HepG2 (cell line): ENCODE measurements around the gene PFN2. TPM values are rescaled to one million over a fixed set of nuclear protein-coding genes. Genes with fewer than 3 reads are reported as not detected.

Experiments used
- ADNP ChIP-seq: sonication (generic); formaldehyde crosslinking; IDR thresholded peaks from 2 replicates; pipeline ENCODE4 v1.4.0; 2020; ENCODE audit warnings: missing genetic modification reagents
- AKAP8 ChIP-seq: sonication (generic); formaldehyde crosslinking; IDR thresholded peaks from 2 replicates; pipeline ENCODE4 v1.5.1; 2020; ENCODE audit warnings: mild to moderate bottlenecking, missing genetic modification reagents
- ARNT2 ChIP-seq: sonication (generic); formaldehyde crosslinking; IDR thresholded peaks from 2 replicates; pipeline ENCODE4 v1.8.0; 2022; ENCODE audit warnings: mild to moderate bottlenecking, low read depth, missing genetic modification reagents, moderate library complexity
- FOSL2 ChIP-seq: sonication (generic); formaldehyde crosslinking; IDR thresholded peaks from 2 replicates; pipeline ENCODE4 v1.4.0; 2020; ENCODE audit warnings: missing genetic modification reagents
- GATAD1 ChIP-seq: IDR thresholded peaks from 2 replicates; pipeline ENCODE4 v1.6.1; 2016; ENCODE audit warnings: missing genetic modification reagents, missing compliant biosample characterization
- HNF1B ChIP-seq: sonication (generic); formaldehyde crosslinking; IDR thresholded peaks from 2 replicates; pipeline ENCODE4 v1.5.1; 2020; ENCODE audit warnings: mild to moderate bottlenecking, moderate library complexity, missing genetic modification reagents
- HNRNPL ChIP-seq: fragments of 200-400 bp; formaldehyde crosslinking; IDR thresholded peaks from 2 replicates; pipeline ENCODE4 v1.6.1; 2017; ENCODE audit warnings: mild to moderate bottlenecking, low read depth, low read length
- KMT2B ChIP-seq: IDR thresholded peaks from 2 replicates; pipeline ENCODE4 v1.6.1; 2016; ENCODE audit warnings: missing genetic modification reagents, missing compliant biosample characterization
- NFE2L2 ChIP-seq: fragments of 150-350 bp; IDR thresholded peaks from 2 replicates; pipeline ENCODE4 v1.6.1; 2014; ENCODE audit warnings: low read length
- PITX1 ChIP-seq: sonication (generic); formaldehyde crosslinking; IDR thresholded peaks from 2 replicates; pipeline ENCODE4 v1.5.1; 2020; ENCODE audit warnings: mild to moderate bottlenecking, missing genetic modification reagents
- RFXANK ChIP-seq: IDR thresholded peaks from 2 replicates; pipeline ENCODE4 v1.6.1; 2016
- SIN3A ChIP-seq: IDR thresholded peaks from 2 replicates; pipeline ENCODE4 v1.6.1; 2011; ENCODE audit warnings: low read depth, mild to moderate bottlenecking, control low read depth, low read length, borderline replicate concordance
- SMAD9 ChIP-seq: sonication (generic); formaldehyde crosslinking; IDR thresholded peaks from 2 replicates; pipeline ENCODE4 v1.5.1; 2020; ENCODE audit warnings: mild to moderate bottlenecking, missing genetic modification reagents
- SMARCC2 ChIP-seq: fragments of 450-650 bp; IDR thresholded peaks from 2 replicates; pipeline ENCODE4 v1.6.1; 2017; ENCODE audit warnings: antibody characterized with exemption, mild to moderate bottlenecking
- SP4 ChIP-seq: sonication (generic); formaldehyde crosslinking; IDR thresholded peaks from 2 replicates; pipeline ENCODE4 v1.8.1; 2023; ENCODE audit warnings: mild to moderate bottlenecking, missing genetic modification reagents
- SP5 ChIP-seq: IDR thresholded peaks from 2 replicates; pipeline ENCODE4 v1.6.1; 2016; ENCODE audit warnings: low read depth, borderline replicate concordance
- SRF ChIP-seq: IDR thresholded peaks from 2 replicates; pipeline ENCODE4 v1.6.1; 2011; ENCODE audit warnings: mild to moderate bottlenecking, low read depth, low read length, moderate library complexity
- TRIM24 ChIP-seq: sonication (generic); formaldehyde crosslinking; IDR thresholded peaks from 2 replicates; pipeline ENCODE4 v1.8.0; 2022; ENCODE audit warnings: mild to moderate bottlenecking, missing genetic modification reagents
- WIZ ChIP-seq: sonication (generic); formaldehyde crosslinking; IDR thresholded peaks from 2 replicates; pipeline ENCODE4 v1.5.1; 2020; ENCODE audit warnings: mild to moderate bottlenecking, missing genetic modification reagents
- ZBTB42 ChIP-seq: sonication (generic); formaldehyde crosslinking; IDR thresholded peaks from 2 replicates; pipeline ENCODE4 v1.5.0; 2020; ENCODE audit warnings: mild to moderate bottlenecking, missing genetic modification reagents
- ZNF274 ChIP-seq: sonication (generic); formaldehyde crosslinking; IDR thresholded peaks from 2 replicates; pipeline ENCODE4 v1.5.1; 2020; ENCODE audit warnings: mild to moderate bottlenecking, missing genetic modification reagents
- ZNF510 ChIP-seq: sonication (generic); formaldehyde crosslinking; IDR thresholded peaks from 2 replicates; pipeline ENCODE4 v1.4.0; 2020; ENCODE audit warnings: low read depth, mild to moderate bottlenecking, missing genetic modification reagents
- ZNF562 ChIP-seq: sonication (generic); formaldehyde crosslinking; IDR thresholded peaks from 2 replicates; pipeline ENCODE4 v1.8.0; 2022; ENCODE audit warnings: missing genetic modification reagents, borderline replicate concordance
- ZNF644 ChIP-seq: IDR thresholded peaks from 2 replicates; pipeline ENCODE4 v1.6.1; 2016; ENCODE audit warnings: low read depth
- ZNF7 ChIP-seq: IDR thresholded peaks from 2 replicates; pipeline ENCODE4 v1.6.1; 2016; ENCODE audit warnings: missing biosample characterization, missing genetic modification reagents
- ZNF792 ChIP-seq: IDR thresholded peaks from 2 replicates; pipeline ENCODE4 v1.6.1; 2016
- ZNF878 ChIP-seq: sonication (generic); formaldehyde crosslinking; IDR thresholded peaks from 2 replicates; pipeline ENCODE4 v1.8.1; 2023; ENCODE audit warnings: mild to moderate bottlenecking, missing genetic modification reagents, moderate library complexity
- polyA plus RNA-seq, 8 experiments: library from polyadenylated mRNA; depleted of rRNA in 3 of 8; stranded (reverse) in 7 of 8; unstranded in 1 of 8; fragments of >200 nt; fragmentation: Illumina TruSeq in 4 of 8; extraction: Trizol in 4 of 8; gene quantifications; 2 replicates each; pipeline versions ENCODE4 v1.2.1 to v1.2.3, GENCODE V29; 2011 to 2016; ENCODE audit warnings: low read depth in 4 of 8, missing spikeins in 1 of 8, mixed read lengths in 1 of 8; ENCODE audit not compliant: insufficient read depth in 1 of 8
- total RNA-seq, 5 experiments: library from RNA; depleted of rRNA; stranded (reverse); fragments of >200 nt; fragmentation: Illumina TruSeq; extraction: Trizol; gene quantifications; 2 replicates each; pipeline ENCODE4 v1.2.3, GENCODE V29; 2016; ENCODE audit warnings: low read depth in 1 of 5
- TF ChIP-seq, protein P1 (sequence below): sonication (generic); formaldehyde crosslinking; IDR thresholded peaks from 2 replicates; pipeline ENCODE4 v1.5.0; 2020; ENCODE audit warnings: mild to moderate bottlenecking, missing genetic modification reagents, moderate library complexity
- TF ChIP-seq, protein P2 (sequence below): sonication (generic); formaldehyde crosslinking; IDR thresholded peaks from 2 replicates; pipeline ENCODE4 v1.5.0; 2020; ENCODE audit warnings: mild to moderate bottlenecking, missing genetic modification reagents

PFN2 gene
- total and polyA plus RNA-seq, 2 of the 13 experiments (the other 11 are each of a cell fraction or from before 2014, with no cell fraction given): 57.3 to 150 TPM

GRCh38 chr3:149969110-149969939, 1.4 kb downstream of the PFN2 start (continued):
- TF ChIP-seq, protein P1, sequence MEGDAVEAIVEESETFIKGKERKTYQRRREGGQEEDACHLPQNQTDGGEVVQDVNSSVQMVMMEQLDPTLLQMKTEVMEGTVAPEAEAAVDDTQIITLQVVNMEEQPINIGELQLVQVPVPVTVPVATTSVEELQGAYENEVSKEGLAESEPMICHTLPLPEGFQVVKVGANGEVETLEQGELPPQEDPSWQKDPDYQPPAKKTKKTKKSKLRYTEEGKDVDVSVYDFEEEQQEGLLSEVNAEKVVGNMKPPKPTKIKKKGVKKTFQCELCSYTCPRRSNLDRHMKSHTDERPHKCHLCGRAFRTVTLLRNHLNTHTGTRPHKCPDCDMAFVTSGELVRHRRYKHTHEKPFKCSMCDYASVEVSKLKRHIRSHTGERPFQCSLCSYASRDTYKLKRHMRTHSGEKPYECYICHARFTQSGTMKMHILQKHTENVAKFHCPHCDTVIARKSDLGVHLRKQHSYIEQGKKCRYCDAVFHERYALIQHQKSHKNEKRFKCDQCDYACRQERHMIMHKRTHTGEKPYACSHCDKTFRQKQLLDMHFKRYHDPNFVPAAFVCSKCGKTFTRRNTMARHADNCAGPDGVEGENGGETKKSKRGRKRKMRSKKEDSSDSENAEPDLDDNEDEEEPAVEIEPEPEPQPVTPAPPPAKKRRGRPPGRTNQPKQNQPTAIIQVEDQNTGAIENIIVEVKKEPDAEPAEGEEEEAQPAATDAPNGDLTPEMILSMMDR (CRISPR knock-in tag): peak; percentile 52
- TF ChIP-seq SMAD9: no peak
- peak; percentile 22; the same call in 1 of the 2 replicates for TF ChIP-seq SP4 (CRISPR knock-in tag)
- peak; percentile 89 for TF ChIP-seq NFE2L2
- TF ChIP-seq ARNT2 (CRISPR knock-in tag): no peak
- TF ChIP-seq SP5 (CRISPR knock-in tag): no peak
- TF ChIP-seq FOSL2: no peak
- no peak for TF ChIP-seq HNRNPL
- TF ChIP-seq, protein P2, sequence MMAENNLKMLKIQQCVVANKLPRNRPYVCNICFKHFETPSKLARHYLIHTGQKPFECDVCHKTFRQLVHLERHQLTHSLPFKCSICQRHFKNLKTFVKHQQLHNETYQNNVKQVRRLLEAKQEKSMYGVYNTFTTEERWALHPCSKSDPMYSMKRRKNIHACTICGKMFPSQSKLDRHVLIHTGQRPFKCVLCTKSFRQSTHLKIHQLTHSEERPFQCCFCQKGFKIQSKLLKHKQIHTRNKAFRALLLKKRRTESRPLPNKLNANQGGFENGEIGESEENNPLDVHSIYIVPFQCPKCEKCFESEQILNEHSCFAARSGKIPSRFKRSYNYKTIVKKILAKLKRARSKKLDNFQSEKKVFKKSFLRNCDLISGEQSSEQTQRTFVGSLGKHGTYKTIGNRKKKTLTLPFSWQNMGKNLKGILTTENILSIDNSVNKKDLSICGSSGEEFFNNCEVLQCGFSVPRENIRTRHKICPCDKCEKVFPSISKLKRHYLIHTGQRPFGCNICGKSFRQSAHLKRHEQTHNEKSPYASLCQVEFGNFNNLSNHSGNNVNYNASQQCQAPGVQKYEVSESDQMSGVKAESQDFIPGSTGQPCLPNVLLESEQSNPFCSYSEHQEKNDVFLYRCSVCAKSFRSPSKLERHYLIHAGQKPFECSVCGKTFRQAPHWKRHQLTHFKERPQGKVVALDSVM (CRISPR knock-in tag): no peak
- no peak for TF ChIP-seq WIZ
- no peak for TF ChIP-seq TRIM24 (CRISPR knock-in tag)
- peak; percentile 53; the same call in 1 of the 2 replicates for TF ChIP-seq KMT2B (CRISPR knock-in tag)
- no peak for TF ChIP-seq HNF1B (CRISPR knock-in tag)
- TF ChIP-seq ZNF562 (CRISPR knock-in tag): no peak
- no peak for TF ChIP-seq AKAP8 (CRISPR knock-in tag)
- no peak for TF ChIP-seq ZNF7 (CRISPR knock-in tag)
- TF ChIP-seq ZBTB42 (CRISPR knock-in tag): no peak
- no peak for TF ChIP-seq RFXANK (CRISPR knock-in tag)
- TF ChIP-seq PITX1 (CRISPR knock-in tag): peak; percentile 30; the same call in 1 of the 2 replicates
- TF ChIP-seq ZNF644 (CRISPR knock-in tag): 0 out of 2 replicates have a peak, but pooled peaks have one; percentile 16
- no peak for TF ChIP-seq ZNF510 (CRISPR knock-in tag)
- TF ChIP-seq SIN3A: peak; percentile 32; the same call in 1 of the 2 replicates
- no peak for TF ChIP-seq ADNP (CRISPR knock-in tag)
- TF ChIP-seq SMARCC2: no peak
- 0 out of 2 replicates have a peak, but pooled peaks have one; percentile 48 for TF ChIP-seq ZNF878 (CRISPR knock-in tag)
- TF ChIP-seq ZNF792: no peak
- TF ChIP-seq GATAD1 (CRISPR knock-in tag): 0 out of 2 replicates have a peak, but pooled peaks have one; percentile 14
- no peak for TF ChIP-seq SRF
- TF ChIP-seq ZNF274: no peak
